Astrocyte (in vitro differentiated cells and primary cell): ENCODE results near the gene HIVEP2. TPM values are rescaled to one million over a fixed set of nuclear protein-coding genes. Genes with fewer than 3 reads are reported as not detected.
A peak's percentile ranks its signal among the peaks of the same experiment; 100 is the strongest.

Experiments used
- DNase-seq: peaks from one replicate; pipeline ENCODE4 v3.0.0-alpha.2; 2010; ENCODE audit warnings: low read depth
- FAIRE-seq: peaks from 2 replicates; lab custom pipeline; 2011; peaks lifted over from hg19 to GRCh38; lab: Jason Lieb, UNC
- H2AFZ ChIP-seq: 2 replicates; pipeline ENCODE4 v1.6.0; 2012; ENCODE audit warnings: low read depth, low read length, inconsistent platforms
- H3K27ac ChIP-seq: 2 replicates; pipeline ENCODE4 v1.5.1; 2011; ENCODE audit warnings: low read depth, low read length, inconsistent platforms
- H3K27me3 ChIP-seq: 2 replicates; pipeline ENCODE4 v1.6.0; 2011; ENCODE audit warnings: low read length, inconsistent platforms; ENCODE audit not compliant: insufficient read depth
- H3K36me3 ChIP-seq: 2 replicates; pipeline ENCODE4 v1.5.1; 2011; ENCODE audit warnings: low read length, inconsistent platforms; ENCODE audit not compliant: insufficient read depth
- H3K4me1 ChIP-seq: 2 replicates; pipeline ENCODE4 v1.5.1; 2011; ENCODE audit warnings: low read length, inconsistent platforms; ENCODE audit not compliant: insufficient read depth
- H3K4me2 ChIP-seq: 2 replicates; pipeline ENCODE4 v1.6.0; 2012; ENCODE audit warnings: low read length, inconsistent platforms
- H3K4me3 ChIP-seq: 2 replicates; pipeline ENCODE4 v1.5.1; 2011; ENCODE audit warnings: low read depth, mild to moderate bottlenecking, low read length, inconsistent platforms; ENCODE audit not compliant: insufficient read depth
- H3K79me2 ChIP-seq: 2 replicates; pipeline ENCODE4 v1.6.0; 2012; ENCODE audit warnings: mild to moderate bottlenecking, low read length, inconsistent platforms; ENCODE audit not compliant: insufficient read depth
- H3K9ac ChIP-seq: 2 replicates; pipeline ENCODE4 v1.6.0; 2012; ENCODE audit warnings: mild to moderate bottlenecking, low read length, inconsistent platforms
- H3K9me3 ChIP-seq: 2 replicates; pipeline ENCODE4 v1.5.1; 2012; ENCODE audit warnings: low read depth, mild to moderate bottlenecking, low read length, inconsistent platforms; ENCODE audit not compliant: insufficient read depth
- H4K20me1 ChIP-seq: 2 replicates; pipeline ENCODE4 v1.6.0; 2012; ENCODE audit warnings: low read length, inconsistent platforms; ENCODE audit not compliant: insufficient read depth
- H3K27ac Mint-ChIP-seq: one replicate; pipeline ENCODE4 v1.8.0; 2021; ENCODE audit warnings: mild to moderate bottlenecking, mixed read lengths; ENCODE audit not compliant: unreplicated experiment
- H3K27me3 Mint-ChIP-seq: one replicate; pipeline ENCODE4 v1.8.0; 2021; ENCODE audit warnings: low read depth, mixed read lengths; ENCODE audit not compliant: unreplicated experiment
- H3K36me3 Mint-ChIP-seq: one replicate; pipeline ENCODE4 v1.8.0; 2021; ENCODE audit warnings: low read depth, mixed read lengths; ENCODE audit not compliant: unreplicated experiment
- H3K4me1 Mint-ChIP-seq: one replicate; pipeline ENCODE4 v1.8.0; 2021; ENCODE audit warnings: low read depth, mixed read lengths; ENCODE audit not compliant: unreplicated experiment
- H3K4me3 Mint-ChIP-seq: one replicate; pipeline ENCODE4 v1.8.0; 2021; ENCODE audit warnings: mild to moderate bottlenecking, moderate library complexity, mixed read lengths; ENCODE audit not compliant: unreplicated experiment
- H3K9me3 Mint-ChIP-seq: one replicate; pipeline ENCODE4 v1.8.0; 2021; ENCODE audit warnings: mild to moderate bottlenecking, mixed read lengths; ENCODE audit not compliant: unreplicated experiment
- EZH2 ChIP-seq: IDR thresholded peaks from 2 replicates; pipeline ENCODE4 v1.6.1; 2012; ENCODE audit warnings: mild to moderate bottlenecking, low read length, inconsistent platforms; ENCODE audit not compliant: insufficient read depth
- total RNA-seq: library from RNA; stranded (reverse); gene quantifications from 2 replicates; pipeline ENCODE4 v1.2.1, GENCODE V29; 2021
- TF ChIP-seq, protein P1 (sequence below): IDR thresholded peaks from 2 replicates; pipeline ENCODE4 v1.5.1; 2011; ENCODE audit warnings: low read depth, mild to moderate bottlenecking, inconsistent platforms, low read length, moderate library complexity; ENCODE audit not compliant: insufficient read depth

Gene HIVEP2
- total RNA-seq, 1 donor from 2014 or later = 21.2 TPM

DNA sequence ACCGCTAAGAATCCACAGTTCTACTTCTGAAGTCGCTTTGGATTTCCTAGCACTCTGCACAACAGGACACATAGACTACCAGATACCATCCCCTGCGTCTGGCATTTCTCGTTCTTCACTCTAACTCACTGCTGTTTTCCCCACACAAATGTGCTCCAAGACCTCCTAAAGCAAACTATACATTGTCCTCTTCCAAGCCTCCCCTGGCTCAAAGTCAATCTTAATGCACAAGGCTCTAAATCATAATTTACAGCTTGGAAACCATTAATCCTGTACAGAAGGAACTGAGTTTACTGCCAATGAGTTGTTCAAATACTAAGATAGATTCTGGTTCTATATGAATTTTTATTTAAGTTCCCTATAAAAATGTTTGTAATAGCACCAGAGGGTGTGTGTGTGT is 128.5 kb downstream of the HIVEP2 start:
- H3K27ac ChIP-seq = peak overlapping the region; percentile 52
- no peak overlapping the region for H3K4me3 ChIP-seq
- Mint-ChIP-seq H3K9me3 (no peaks in the 10 kb centered on the region), H3K4me1 (peaks cover 13% of the 10 kb centered on the region), H3K4me3 (no peak overlapping the region), H3K36me3 (peaks cover 2% of the 10 kb centered on the region), H3K27ac (no peak overlapping the region), H3K27me3 (no peaks in the 10 kb centered on the region)
- no peaks in the 10 kb centered on the region for H3K9me3 ChIP-seq
- FAIRE-seq (no peak), DNase-seq (no peak)
- no peak overlapping the region for H2AFZ ChIP-seq
- TF ChIP-seq EZH2 = no peak
- TF ChIP-seq, protein P1, sequence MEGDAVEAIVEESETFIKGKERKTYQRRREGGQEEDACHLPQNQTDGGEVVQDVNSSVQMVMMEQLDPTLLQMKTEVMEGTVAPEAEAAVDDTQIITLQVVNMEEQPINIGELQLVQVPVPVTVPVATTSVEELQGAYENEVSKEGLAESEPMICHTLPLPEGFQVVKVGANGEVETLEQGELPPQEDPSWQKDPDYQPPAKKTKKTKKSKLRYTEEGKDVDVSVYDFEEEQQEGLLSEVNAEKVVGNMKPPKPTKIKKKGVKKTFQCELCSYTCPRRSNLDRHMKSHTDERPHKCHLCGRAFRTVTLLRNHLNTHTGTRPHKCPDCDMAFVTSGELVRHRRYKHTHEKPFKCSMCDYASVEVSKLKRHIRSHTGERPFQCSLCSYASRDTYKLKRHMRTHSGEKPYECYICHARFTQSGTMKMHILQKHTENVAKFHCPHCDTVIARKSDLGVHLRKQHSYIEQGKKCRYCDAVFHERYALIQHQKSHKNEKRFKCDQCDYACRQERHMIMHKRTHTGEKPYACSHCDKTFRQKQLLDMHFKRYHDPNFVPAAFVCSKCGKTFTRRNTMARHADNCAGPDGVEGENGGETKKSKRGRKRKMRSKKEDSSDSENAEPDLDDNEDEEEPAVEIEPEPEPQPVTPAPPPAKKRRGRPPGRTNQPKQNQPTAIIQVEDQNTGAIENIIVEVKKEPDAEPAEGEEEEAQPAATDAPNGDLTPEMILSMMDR = no peak
- no peaks in the 10 kb centered on the region for H3K27me3 ChIP-seq
- no peaks in the 10 kb centered on the region for H3K36me3 ChIP-seq
- peak overlapping the region; percentile 34 for H3K4me2 ChIP-seq
- H4K20me1 ChIP-seq = no peaks in the 10 kb centered on the region
- H3K9ac ChIP-seq = no peak overlapping the region
- H3K79me2 ChIP-seq = peaks cover 29% of the 10 kb centered on the region
- peaks cover 15% of the 10 kb centered on the region for H3K4me1 ChIP-seq

DNA sequence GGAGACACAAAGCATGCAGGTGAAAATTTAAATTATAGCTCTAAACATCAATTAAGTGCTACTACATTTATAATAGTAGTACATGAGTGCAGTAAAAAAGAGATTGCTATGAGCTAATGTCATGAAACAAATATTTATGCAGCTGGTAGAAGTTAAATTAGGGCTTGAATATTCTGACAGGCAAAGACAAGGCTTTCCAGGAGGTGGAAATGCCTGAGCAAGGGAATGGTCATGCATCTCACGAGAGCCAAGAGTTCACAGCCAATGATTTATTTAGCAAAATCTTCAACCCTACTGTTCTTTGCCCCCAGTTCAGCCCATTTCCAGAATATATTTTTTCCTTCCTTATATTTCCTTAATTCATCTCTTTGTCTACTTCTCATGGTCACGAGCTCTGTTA is 128.9 kb downstream of the HIVEP2 start:
- Histone ChIP-seq H3K9ac (no peak overlapping the region), H3K79me2 (peaks cover 26% of the 10 kb centered on the region), H4K20me1 (peaks cover under 1% of the 10 kb centered on the region), H2AFZ (no peak overlapping the region), H3K4me1 (peaks cover 15% of the 10 kb centered on the region), H3K4me3 (no peak overlapping the region), H3K9me3 (no peaks in the 10 kb centered on the region), H3K27me3 (no peaks in the 10 kb centered on the region), H3K36me3 (no peaks in the 10 kb centered on the region), H3K27ac (peak overlapping the region; percentile 52), H3K4me2 (peak overlapping the region; percentile 34)
- Mint-ChIP-seq H3K27ac (no peak overlapping the region), H3K27me3 (no peaks in the 10 kb centered on the region), H3K4me3 (no peak overlapping the region), H3K9me3 (no peaks in the 10 kb centered on the region), H3K36me3 (peaks cover 2% of the 10 kb centered on the region), H3K4me1 (peaks cover 16% of the 10 kb centered on the region)
- peak; percentile 58 for DNase-seq
- no peak for FAIRE-seq
- TF ChIP-seq, protein P1 = no peak
- TF ChIP-seq EZH2 = no peak

DNA sequence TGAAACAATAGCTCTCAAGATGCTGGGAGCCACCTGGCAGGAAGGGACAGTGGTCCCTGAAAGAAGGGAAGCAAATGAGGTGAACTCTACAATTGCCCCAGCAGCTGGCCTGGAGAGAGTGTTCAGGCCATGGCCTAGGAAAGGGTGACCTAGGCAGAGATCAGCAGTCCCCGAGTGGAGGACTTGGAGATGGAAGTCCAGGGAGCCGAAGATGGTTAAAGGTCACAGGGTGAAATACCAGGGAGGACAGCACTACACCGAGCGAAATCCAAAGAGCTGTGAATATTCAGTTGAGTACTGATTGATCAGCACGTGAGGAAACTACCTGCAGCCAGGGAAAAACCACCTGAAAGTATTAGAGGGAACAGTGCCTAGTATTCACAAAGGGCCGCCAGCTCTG is 133.1 kb downstream of the HIVEP2 start:
- no peaks in the 10 kb centered on the region for H3K36me3 ChIP-seq
- H3K4me3 ChIP-seq = no peak overlapping the region
- no peak overlapping the region for H3K9ac ChIP-seq
- peaks cover 15% of the 10 kb centered on the region for H4K20me1 ChIP-seq
- TF ChIP-seq, protein P1 = no peak
- TF ChIP-seq EZH2 = no peak
- no peaks in the 10 kb centered on the region for H3K9me3 ChIP-seq
- no peak overlapping the region for H3K27ac ChIP-seq
- DNase-seq = no peak
- Mint-ChIP-seq H3K27me3 (no peaks in the 10 kb centered on the region), H3K4me3 (no peak overlapping the region), H3K36me3 (peaks cover 12% of the 10 kb centered on the region), H3K27ac (no peak overlapping the region), H3K4me1 (peaks cover 15% of the 10 kb centered on the region), H3K9me3 (peaks cover 3% of the 10 kb centered on the region)
- no peak overlapping the region for H2AFZ ChIP-seq
- H3K27me3 ChIP-seq = no peaks in the 10 kb centered on the region
- H3K4me1 ChIP-seq = peaks cover 6% of the 10 kb centered on the region
- H3K4me2 ChIP-seq = no peak overlapping the region
- FAIRE-seq = no peak
- H3K79me2 ChIP-seq = peaks cover 32% of the 10 kb centered on the region
